ENCODE results near the gene ASTN1. TPM values are rescaled to one million over a fixed set of nuclear protein-coding genes. Genes with fewer than 3 reads are reported as not detected.

The ASTN1 gene
- total and polyA plus RNA-seq, 2 of the 4 experiments (the other 2 are of a cell fraction), result under 0.01 to 0.07 TPM

GRCh38 chr1:176811511-176812288 is 352.8 kb downstream of the ASTN1 start:
- H4K20me1 ChIP-seq (ENCODE audit: insufficient read depth, low read length), result no peaks in the 10 kb centered on the region
- dilution Hi-C loops (cut with HindIII; ENCODE audit: low sequenced_read_pairs, unreplicated experiment), result no loop called here
- H2BK20ac ChIP-seq (ENCODE audit: low read depth, low read length), result no peak overlapping the region
- POLR2A ChIA-PET (ENCODE audit: unreplicated experiment), result no interaction called here
- no peak overlapping the region for H2AK5ac ChIP-seq (ENCODE audit: low read depth, low read length)
- no peak overlapping the region for H3K4ac ChIP-seq (ENCODE audit: low read depth, low read length)
- H4K8ac ChIP-seq (ENCODE audit: low read depth in 2 of 2, low read length in 2 of 2), result no peak overlapping the region
- in situ Hi-C loops (cut with MboI; ENCODE audit: low sequenced_read_pairs), result no loop called here
- H3K4me3 ChIP-seq (ENCODE audit: insufficient read depth, low read depth, low read length), result no peak overlapping the region
- TF ChIP-seq CHD1 (IDR thresholded peaks at IDR 0.05; ENCODE audit: low read depth, low read length) (no peak), MAFK (IDR thresholded peaks at IDR 0.05; ENCODE audit: low read depth, low read length) (no peak), BHLHE40 (IDR thresholded peaks at IDR 0.05; ENCODE audit: low read depth, low read length) (no peak), USF2 (IDR thresholded peaks at IDR 0.05; ENCODE audit: low read depth, low read length) (no peak), RFX5 (IDR thresholded peaks at IDR 0.05; ENCODE audit: low read depth, low read length) (no peak), CTCF (conservative IDR thresholded peaks at IDR 0.05; ENCODE audit: low read depth, low read length) (no peak), NFE2L2 (IDR thresholded peaks at IDR 0.05; ENCODE audit: low read depth, low read length) (no peak), MXI1 (IDR thresholded peaks at IDR 0.05; ENCODE audit: borderline replicate concordance, low read depth, low read length) (no peak), FOS (IDR thresholded peaks at IDR 0.05; ENCODE audit: low read depth, low read length) (no peak)
- H3K4me1 ChIP-seq (ENCODE audit: control insufficient read depth, insufficient read depth, low read length), result no peaks in the 10 kb centered on the region
- H3K18ac ChIP-seq (ENCODE audit: low read depth, low read length), result no peak overlapping the region
- no peak overlapping the region for H4K5ac ChIP-seq (ENCODE audit: low read depth, low read length)
- 0% methylated on average over 2 of the region's 4 CpGs; no CpG with 5 or more reads in 1 of the 2 experiments for WGBS, 2 experiments (ENCODE audit: extremely low coverage in 2 of 2, insufficient read length in 1 of 2)
- CTCF ChIA-PET, result no interaction called here
- H3K36me3 ChIP-seq (ENCODE audit: control insufficient read depth, insufficient read depth, low read length), result no peaks in the 10 kb centered on the region
- H3K27ac ChIP-seq (ENCODE audit: insufficient read depth, low read length), result no peak overlapping the region
- H3K79me1 ChIP-seq (ENCODE audit: low read depth in 1 of 2, low read length in 2 of 2), result no peaks in the 10 kb centered on the region
- H2BK5ac ChIP-seq (ENCODE audit: low read depth, low read length, poor library complexity, severe bottlenecking), result no peak overlapping the region
- H2BK15ac ChIP-seq (ENCODE audit: low read depth, low read length), result no peak overlapping the region
- intact Hi-C loops (cut with micrococcal nuclease), result no loop called here
- no peak for ATAC-seq (ENCODE audit: low read depth)
- DNase-seq, result no peak
- H3K9me3 ChIP-seq (ENCODE audit: control insufficient read depth, insufficient read depth, low read length), result no peaks in the 10 kb centered on the region
- no peak overlapping the region for H4K91ac ChIP-seq (ENCODE audit: insufficient read depth, low read depth, low read length)
- no peaks in the 10 kb centered on the region for H3K27me3 ChIP-seq (ENCODE audit: control insufficient read depth, insufficient read depth, low read length)
- H3K9ac ChIP-seq (ENCODE audit: low read depth, low read length), result no peak overlapping the region
- no peaks in the 10 kb centered on the region for H3K9me1 ChIP-seq (ENCODE audit: insufficient read depth, low read length)
- no peak overlapping the region for H2AFZ ChIP-seq (replicated peaks; ENCODE audit: low read length, poor library complexity)
- H3K23ac ChIP-seq (ENCODE audit: low read depth, low read length), result no peak overlapping the region
- H2BK120ac ChIP-seq (ENCODE audit: low read depth, low read length), result no peak overlapping the region
- H2AK9ac ChIP-seq (replicated peaks; ENCODE audit: low read depth, low read length, poor library complexity), result no peak overlapping the region
- no TSS peak for BruUV-seq (replicated peaks)
- no peak overlapping the region for H3K14ac ChIP-seq (replicated peaks; ENCODE audit: low read depth, low read length)
- H3K56ac ChIP-seq (ENCODE audit: extremely low read depth, insufficient read depth, low read length), result no peak overlapping the region
- H3K4me2 ChIP-seq (ENCODE audit: low read depth, low read length), result no peak overlapping the region

Measured in IMR-90 (cell line).